ENCODE data around the gene C6orf141.

DNA sequence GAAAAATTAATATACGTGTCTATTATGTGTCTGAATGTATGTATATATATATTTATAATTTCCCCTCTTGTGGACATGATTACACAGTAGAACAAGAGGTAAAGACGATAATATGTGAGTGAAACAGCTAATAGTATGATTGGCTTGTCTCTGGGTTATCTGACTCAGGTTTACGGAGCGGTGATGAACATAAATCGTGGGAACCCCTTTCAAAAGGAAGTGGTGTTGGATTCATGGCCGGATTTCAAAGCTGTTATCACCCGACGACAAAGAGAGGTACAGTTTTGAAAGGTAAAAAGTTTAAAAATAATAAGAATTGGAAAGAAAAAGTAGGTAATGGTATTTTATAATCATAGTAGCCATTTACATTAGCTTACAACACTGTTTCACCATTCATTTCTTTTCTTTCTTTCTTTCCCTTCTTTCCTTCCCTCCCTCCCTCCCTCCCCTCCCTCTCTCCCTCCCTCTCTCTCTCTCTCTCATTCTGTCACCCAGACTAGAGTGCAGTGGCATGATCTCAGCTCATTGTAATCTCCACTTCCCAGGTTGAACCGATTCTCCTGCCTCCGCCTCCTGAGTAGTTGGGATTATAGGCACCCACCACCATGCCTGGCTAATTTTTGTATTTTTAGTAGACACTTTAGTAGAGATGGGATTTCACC is 34.9 kb upstream of the C6orf141 start:
- TF ChIP-seq, protein P1, sequence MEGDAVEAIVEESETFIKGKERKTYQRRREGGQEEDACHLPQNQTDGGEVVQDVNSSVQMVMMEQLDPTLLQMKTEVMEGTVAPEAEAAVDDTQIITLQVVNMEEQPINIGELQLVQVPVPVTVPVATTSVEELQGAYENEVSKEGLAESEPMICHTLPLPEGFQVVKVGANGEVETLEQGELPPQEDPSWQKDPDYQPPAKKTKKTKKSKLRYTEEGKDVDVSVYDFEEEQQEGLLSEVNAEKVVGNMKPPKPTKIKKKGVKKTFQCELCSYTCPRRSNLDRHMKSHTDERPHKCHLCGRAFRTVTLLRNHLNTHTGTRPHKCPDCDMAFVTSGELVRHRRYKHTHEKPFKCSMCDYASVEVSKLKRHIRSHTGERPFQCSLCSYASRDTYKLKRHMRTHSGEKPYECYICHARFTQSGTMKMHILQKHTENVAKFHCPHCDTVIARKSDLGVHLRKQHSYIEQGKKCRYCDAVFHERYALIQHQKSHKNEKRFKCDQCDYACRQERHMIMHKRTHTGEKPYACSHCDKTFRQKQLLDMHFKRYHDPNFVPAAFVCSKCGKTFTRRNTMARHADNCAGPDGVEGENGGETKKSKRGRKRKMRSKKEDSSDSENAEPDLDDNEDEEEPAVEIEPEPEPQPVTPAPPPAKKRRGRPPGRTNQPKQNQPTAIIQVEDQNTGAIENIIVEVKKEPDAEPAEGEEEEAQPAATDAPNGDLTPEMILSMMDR (IDR thresholded peaks at IDR 0.05; ENCODE audit: insufficient read depth, low read length) = no peak
- no peak for TF ChIP-seq POLR2AphosphoS5 (IDR thresholded peaks at IDR 0.05; ENCODE audit: low read depth)

All from HL-60 (cell line).